Measurements from ENCODE around the gene ARMC2. TPM values are rescaled to one million over a fixed set of nuclear protein-coding genes. Genes with fewer than 3 reads are reported as not detected.

ARMC2 gene
- total and polyA plus RNA-seq, 2 donors (not counting 3 experiments of a cell fraction or from before 2014, with no cell fraction given) = 1.7 to 3.7 TPM

DNA sequence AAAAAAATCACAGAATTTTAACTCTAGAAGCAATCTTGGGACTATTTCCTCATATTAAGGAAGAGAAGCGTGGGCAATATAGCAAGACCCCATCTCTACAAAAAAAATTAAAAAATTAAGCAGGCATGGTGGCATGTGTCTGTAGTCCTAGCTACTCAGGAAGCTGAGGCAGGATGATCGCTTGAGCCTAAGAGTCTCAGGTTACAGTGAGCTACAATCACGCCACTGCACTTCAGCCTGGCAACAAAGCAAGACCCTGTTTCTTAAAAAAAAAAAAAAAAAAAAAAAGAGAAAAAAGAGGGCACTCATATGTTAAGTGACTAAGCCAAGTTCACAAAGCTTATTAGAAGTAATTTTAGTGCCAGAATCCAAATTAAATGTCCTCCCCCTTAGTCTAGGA lies 145.7 kb downstream of the ARMC2 start:
- no peak overlapping the region for H3K9ac ChIP-seq (replicated peaks; ENCODE audit: extremely low read depth, insufficient read depth, low read length)
- no peaks in the 10 kb centered on the region for H4K20me1 ChIP-seq (replicated peaks; ENCODE audit: control insufficient read depth, extremely low read depth, insufficient read depth, low read length)
- H2AFZ ChIP-seq (ENCODE audit: low read depth, low read length) = no peak overlapping the region
- FAIRE-seq = no peak
- H3K9me1 ChIP-seq (replicated peaks; ENCODE audit: control insufficient read depth, extremely low read depth, insufficient read depth, low read length) = no peaks in the 10 kb centered on the region
- H3K9me3 ChIP-seq (replicated peaks; ENCODE audit: control insufficient read depth, insufficient read depth, low read length) = no peaks in the 10 kb centered on the region
- no TSS peak for BruUV-seq (replicated peaks)
- intact Hi-C loops (cut with micrococcal nuclease) = no loop called here
- CTCF ChIA-PET = interaction anchor here (0.9 kb wide), 1 partner anchor 28 kb away, joined by 3 read pairs; no protein-coding TSS in a partner anchor
- no peak for DNase-seq (ENCODE audit: low read depth, low spot score)
- H3K4me2 ChIP-seq (ENCODE audit: insufficient read depth, low read length) = no peak overlapping the region
- H3K27me3 ChIP-seq (ENCODE audit: control insufficient read depth in 2 of 2, insufficient read depth in 2 of 2, low read length in 2 of 2) = no peaks in the 10 kb centered on the region
- dilution Hi-C loops (cut with MboI; ENCODE audit: extremely low pct_ligation_motif_present, low sequenced_read_pairs) = no loop called here
- H3K4me3 ChIP-seq (replicated peaks in 1 of 3; ENCODE audit: insufficient read depth in 1 of 3, low read depth in 1 of 3, low read length in 3 of 3) = no peak overlapping the region
- no peak overlapping the region for H3K27ac ChIP-seq (ENCODE audit: insufficient read depth, low read depth, low read length)
- peaks cover 0 to 5% of the 10 kb centered on the region in 2 experiments for H3K36me3 ChIP-seq (ENCODE audit: control insufficient read depth in 2 of 2, extremely low read depth in 1 of 2, insufficient read depth in 2 of 2, low read length in 2 of 2)
- H3K79me2 ChIP-seq (ENCODE audit: control insufficient read depth, insufficient read depth, low read length) = no peaks in the 10 kb centered on the region
- POLR2A ChIA-PET = no interaction called here
- no peak for TF ChIP-seq MYC (IDR thresholded peaks at IDR 0.05; ENCODE audit: low read depth, low read length)
- TF ChIP-seq, protein P1, sequence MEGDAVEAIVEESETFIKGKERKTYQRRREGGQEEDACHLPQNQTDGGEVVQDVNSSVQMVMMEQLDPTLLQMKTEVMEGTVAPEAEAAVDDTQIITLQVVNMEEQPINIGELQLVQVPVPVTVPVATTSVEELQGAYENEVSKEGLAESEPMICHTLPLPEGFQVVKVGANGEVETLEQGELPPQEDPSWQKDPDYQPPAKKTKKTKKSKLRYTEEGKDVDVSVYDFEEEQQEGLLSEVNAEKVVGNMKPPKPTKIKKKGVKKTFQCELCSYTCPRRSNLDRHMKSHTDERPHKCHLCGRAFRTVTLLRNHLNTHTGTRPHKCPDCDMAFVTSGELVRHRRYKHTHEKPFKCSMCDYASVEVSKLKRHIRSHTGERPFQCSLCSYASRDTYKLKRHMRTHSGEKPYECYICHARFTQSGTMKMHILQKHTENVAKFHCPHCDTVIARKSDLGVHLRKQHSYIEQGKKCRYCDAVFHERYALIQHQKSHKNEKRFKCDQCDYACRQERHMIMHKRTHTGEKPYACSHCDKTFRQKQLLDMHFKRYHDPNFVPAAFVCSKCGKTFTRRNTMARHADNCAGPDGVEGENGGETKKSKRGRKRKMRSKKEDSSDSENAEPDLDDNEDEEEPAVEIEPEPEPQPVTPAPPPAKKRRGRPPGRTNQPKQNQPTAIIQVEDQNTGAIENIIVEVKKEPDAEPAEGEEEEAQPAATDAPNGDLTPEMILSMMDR (IDR thresholded peaks at IDR 0.05; ENCODE audit: extremely low read depth in 1 of 2, insufficient read depth in 1 of 2, low read depth in 1 of 2, low read length in 2 of 2) = no peak
- no peak for TF ChIP-seq FOS (IDR thresholded peaks at IDR 0.05; ENCODE audit: borderline replicate concordance, insufficient read depth, low read length)
- TF ChIP-seq POLR2A (IDR thresholded peaks at IDR 0.05; ENCODE audit: low read depth, low read length) = no peak
- TF ChIP-seq JUN (IDR thresholded peaks at IDR 0.05; ENCODE audit: borderline replicate concordance, insufficient read depth, insufficient read length, low read depth) = no peak
- TF ChIP-seq GATA2 (IDR thresholded peaks at IDR 0.05; ENCODE audit: insufficient read depth, insufficient read length, low read depth, low read length) = no peak
- TF ChIP-seq POLR2AphosphoS5 (IDR thresholded peaks at IDR 0.05; ENCODE audit: insufficient read depth, low read depth, low read length) = no peak
- no peak for TF ChIP-seq EZH2 (IDR thresholded peaks at IDR 0.05; ENCODE audit: borderline replicate concordance, low read depth, low read length, severe bottlenecking)
- TF ChIP-seq, protein P2, sequence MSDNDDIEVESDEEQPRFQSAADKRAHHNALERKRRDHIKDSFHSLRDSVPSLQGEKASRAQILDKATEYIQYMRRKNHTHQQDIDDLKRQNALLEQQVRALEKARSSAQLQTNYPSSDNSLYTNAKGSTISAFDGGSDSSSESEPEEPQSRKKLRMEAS (IDR thresholded peaks at IDR 0.05; ENCODE audit: insufficient read depth, insufficient read length) = no peak
- H3K4me1 ChIP-seq (ENCODE audit: control insufficient read depth, extremely low read depth, insufficient read depth, low read length) = no peaks in the 10 kb centered on the region
